ENCODE measurements around the gene DLL3. TPM values are rescaled to one million over a fixed set of nuclear protein-coding genes. Genes with fewer than 3 reads are reported as not detected.
A peak's percentile ranks its signal among the peaks of the same experiment; 100 is the strongest.

The DLL3 gene
- total and polyA plus RNA-seq, 10 of the 15 experiments (the other 5 are each of a cell fraction or from before 2014, with no cell fraction given), result 0.18 to 2.0 (median 0.95) TPM

DNA sequence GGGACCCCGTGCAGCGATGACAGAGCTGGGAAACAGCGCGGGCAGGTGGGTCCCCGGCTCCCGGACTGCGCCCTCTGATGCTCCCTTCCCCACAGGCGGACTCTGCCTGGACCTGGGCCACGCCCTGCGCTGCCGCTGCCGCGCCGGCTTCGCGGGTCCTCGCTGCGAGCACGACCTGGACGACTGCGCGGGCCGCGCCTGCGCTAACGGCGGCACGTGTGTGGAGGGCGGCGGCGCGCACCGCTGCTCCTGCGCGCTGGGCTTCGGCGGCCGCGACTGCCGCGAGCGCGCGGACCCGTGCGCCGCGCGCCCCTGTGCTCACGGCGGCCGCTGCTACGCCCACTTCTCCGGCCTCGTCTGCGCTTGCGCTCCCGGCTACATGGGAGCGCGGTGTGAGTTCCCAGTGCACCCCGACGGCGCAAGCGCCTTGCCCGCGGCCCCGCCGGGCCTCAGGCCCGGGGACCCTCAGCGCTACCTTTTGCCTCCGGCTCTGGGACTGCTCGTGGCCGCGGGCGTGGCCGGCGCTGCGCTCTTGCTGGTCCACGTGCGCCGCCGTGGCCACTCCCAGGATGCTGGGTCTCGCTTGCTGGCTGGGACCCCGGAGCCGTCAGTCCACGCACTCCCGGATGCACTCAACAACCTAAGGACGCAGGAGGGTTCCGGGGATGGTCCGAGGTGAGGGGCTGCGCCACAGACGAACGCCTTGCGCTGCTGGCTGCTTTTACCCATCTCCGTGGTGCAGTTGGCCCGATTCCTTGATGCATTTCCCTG, 8.4 kb downstream of the DLL3 start (continued):
- TF ChIP-seq, protein P1, sequence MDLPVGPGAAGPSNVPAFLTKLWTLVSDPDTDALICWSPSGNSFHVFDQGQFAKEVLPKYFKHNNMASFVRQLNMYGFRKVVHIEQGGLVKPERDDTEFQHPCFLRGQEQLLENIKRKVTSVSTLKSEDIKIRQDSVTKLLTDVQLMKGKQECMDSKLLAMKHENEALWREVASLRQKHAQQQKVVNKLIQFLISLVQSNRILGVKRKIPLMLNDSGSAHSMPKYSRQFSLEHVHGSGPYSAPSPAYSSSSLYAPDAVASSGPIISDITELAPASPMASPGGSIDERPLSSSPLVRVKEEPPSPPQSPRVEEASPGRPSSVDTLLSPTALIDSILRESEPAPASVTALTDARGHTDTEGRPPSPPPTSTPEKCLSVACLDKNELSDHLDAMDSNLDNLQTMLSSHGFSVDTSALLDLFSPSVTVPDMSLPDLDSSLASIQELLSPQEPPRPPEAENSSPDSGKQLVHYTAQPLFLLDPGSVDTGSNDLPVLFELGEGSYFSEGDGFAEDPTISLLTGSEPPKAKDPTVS (IDR thresholded peaks at IDR 0.05; ENCODE audit: low read depth, low read length), result no peak
- TF ChIP-seq, protein P2, sequence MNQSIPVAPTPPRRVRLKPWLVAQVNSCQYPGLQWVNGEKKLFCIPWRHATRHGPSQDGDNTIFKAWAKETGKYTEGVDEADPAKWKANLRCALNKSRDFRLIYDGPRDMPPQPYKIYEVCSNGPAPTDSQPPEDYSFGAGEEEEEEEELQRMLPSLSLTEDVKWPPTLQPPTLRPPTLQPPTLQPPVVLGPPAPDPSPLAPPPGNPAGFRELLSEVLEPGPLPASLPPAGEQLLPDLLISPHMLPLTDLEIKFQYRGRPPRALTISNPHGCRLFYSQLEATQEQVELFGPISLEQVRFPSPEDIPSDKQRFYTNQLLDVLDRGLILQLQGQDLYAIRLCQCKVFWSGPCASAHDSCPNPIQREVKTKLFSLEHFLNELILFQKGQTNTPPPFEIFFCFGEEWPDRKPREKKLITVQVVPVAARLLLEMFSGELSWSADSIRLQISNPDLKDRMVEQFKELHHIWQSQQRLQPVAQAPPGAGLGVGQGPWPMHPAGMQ (IDR thresholded peaks at IDR 0.05; ENCODE audit: borderline replicate concordance), result no peak
- no peak for TF ChIP-seq FOXK2 (IDR thresholded peaks at IDR 0.05)
- TF ChIP-seq LARP7 (IDR thresholded peaks at IDR 0.05), result peak; percentile 67; the same call in 1 of the 2 replicates
- TF ChIP-seq SPI1 (IDR thresholded peaks at IDR 0.05; ENCODE audit: borderline replicate concordance, insufficient read depth, low read depth, low read length), result no peak
- no peak for TF ChIP-seq JUND (IDR thresholded peaks at IDR 0.05; ENCODE audit: low read depth, low read length)
- TF ChIP-seq, protein P3, sequence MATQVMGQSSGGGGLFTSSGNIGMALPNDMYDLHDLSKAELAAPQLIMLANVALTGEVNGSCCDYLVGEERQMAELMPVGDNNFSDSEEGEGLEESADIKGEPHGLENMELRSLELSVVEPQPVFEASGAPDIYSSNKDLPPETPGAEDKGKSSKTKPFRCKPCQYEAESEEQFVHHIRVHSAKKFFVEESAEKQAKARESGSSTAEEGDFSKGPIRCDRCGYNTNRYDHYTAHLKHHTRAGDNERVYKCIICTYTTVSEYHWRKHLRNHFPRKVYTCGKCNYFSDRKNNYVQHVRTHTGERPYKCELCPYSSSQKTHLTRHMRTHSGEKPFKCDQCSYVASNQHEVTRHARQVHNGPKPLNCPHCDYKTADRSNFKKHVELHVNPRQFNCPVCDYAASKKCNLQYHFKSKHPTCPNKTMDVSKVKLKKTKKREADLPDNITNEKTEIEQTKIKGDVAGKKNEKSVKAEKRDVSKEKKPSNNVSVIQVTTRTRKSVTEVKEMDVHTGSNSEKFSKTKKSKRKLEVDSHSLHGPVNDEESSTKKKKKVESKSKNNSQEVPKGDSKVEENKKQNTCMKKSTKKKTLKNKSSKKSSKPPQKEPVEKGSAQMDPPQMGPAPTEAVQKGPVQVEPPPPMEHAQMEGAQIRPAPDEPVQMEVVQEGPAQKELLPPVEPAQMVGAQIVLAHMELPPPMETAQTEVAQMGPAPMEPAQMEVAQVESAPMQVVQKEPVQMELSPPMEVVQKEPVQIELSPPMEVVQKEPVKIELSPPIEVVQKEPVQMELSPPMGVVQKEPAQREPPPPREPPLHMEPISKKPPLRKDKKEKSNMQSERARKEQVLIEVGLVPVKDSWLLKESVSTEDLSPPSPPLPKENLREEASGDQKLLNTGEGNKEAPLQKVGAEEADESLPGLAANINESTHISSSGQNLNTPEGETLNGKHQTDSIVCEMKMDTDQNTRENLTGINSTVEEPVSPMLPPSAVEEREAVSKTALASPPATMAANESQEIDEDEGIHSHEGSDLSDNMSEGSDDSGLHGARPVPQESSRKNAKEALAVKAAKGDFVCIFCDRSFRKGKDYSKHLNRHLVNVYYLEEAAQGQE (IDR thresholded peaks at IDR 0.05; ENCODE audit: low read depth, low read length), result no peak
- TF ChIP-seq SIN3A (IDR thresholded peaks at IDR 0.05; ENCODE audit: low read depth, low read length), result 0 out of 2 replicates have a peak, but pooled peaks have one; percentile 19
- TF ChIP-seq HDAC6 (IDR thresholded peaks at IDR 0.05; ENCODE audit: unreplicated experiment), result peak; percentile 84
- TF ChIP-seq POLR2A (IDR thresholded peaks at IDR 0.05; ENCODE audit: low read depth, low read length), result 0 out of 2 replicates have a peak, but pooled peaks have one; percentile 35
- TF ChIP-seq, protein P4, sequence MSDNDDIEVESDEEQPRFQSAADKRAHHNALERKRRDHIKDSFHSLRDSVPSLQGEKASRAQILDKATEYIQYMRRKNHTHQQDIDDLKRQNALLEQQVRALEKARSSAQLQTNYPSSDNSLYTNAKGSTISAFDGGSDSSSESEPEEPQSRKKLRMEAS (IDR thresholded peaks at IDR 0.05; ENCODE audit: low read depth, low read length), result peak; percentile 62; the same call in 1 of the 2 replicates
- 0 out of 2 replicates have a peak, but pooled peaks have one; percentile 61 for TF ChIP-seq DPF2 (IDR thresholded peaks at IDR 0.05)
- 0 out of 2 replicates have a peak, but pooled peaks have one; percentile 24 for TF ChIP-seq NRF1 (conservative IDR thresholded peaks at IDR 0.05; ENCODE audit: low read depth, low read length)
- TF ChIP-seq RB1 (IDR thresholded peaks at IDR 0.05; ENCODE audit: borderline replicate concordance), result 0 out of 2 replicates have a peak, but pooled peaks have one; percentile 37
- no peak for TF ChIP-seq YY1 (IDR thresholded peaks at IDR 0.05; ENCODE audit: low read depth, low read length)
- TF ChIP-seq TAF1 (IDR thresholded peaks at IDR 0.05; ENCODE audit: borderline replicate concordance, low read depth, low read length), result no peak
- TF ChIP-seq ETV6 (conservative IDR thresholded peaks at IDR 0.05 in 1 of 2, IDR thresholded peaks at IDR 0.05 in 1 of 2; ENCODE audit: borderline replicate concordance in 1 of 2, low read depth in 1 of 2), result no peak
- TF ChIP-seq SUPT20H (IDR thresholded peaks at IDR 0.05; ENCODE audit: borderline replicate concordance, control insufficient read depth, low read depth, low read length), result no peak
- no peak for TF ChIP-seq ZNF207 (IDR thresholded peaks at IDR 0.05; ENCODE audit: borderline replicate concordance)
- no peak for TF ChIP-seq CHD1 (IDR thresholded peaks at IDR 0.05; ENCODE audit: low read depth, low read length)
- TF ChIP-seq RCOR1 (conservative IDR thresholded peaks at IDR 0.05; ENCODE audit: low read depth, low read length), result no peak
